ENCODE data around the gene TRIP10.
A peak's percentile ranks its signal among the peaks of the same experiment; 100 is the strongest.
"Not testable (repeated sequence)": the region's sequence is repeated elsewhere in the genome, so short reads cannot be mapped to it uniquely, and the experiment has no call there.

Gene TRIP10

DNA sequence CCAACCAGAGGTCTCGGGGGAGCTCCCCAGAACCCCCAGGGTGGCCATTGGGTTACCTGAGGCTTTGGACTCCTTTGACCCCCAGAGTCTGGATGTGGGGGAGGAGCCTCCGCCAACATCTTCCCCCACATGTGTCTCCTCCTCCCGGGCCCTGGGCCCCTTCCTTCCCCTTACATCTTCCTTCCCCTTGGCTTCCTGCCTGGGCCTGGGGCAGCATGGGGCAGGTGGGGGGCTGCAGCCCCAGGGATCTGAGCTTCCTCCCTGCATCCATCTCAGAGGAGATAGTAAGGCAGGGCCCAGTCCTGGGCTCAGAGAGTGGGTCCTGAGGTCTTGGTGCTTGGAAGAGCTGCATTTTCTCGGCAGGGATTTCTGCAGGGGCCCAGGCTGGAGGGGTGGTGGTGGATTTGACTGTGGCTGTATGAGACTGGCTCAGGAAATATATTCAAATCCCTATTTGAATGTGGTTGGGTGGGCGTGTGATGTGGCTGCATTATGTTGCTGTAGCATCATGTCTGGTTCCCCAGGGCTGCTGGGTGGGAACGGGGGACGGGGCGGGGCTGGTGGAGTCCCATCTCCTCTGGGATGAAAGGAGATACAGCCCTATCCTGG lies 33.9 kb downstream of the TRIP10 start:
- peak overlapping the region; percentile 99 for H3K4me3 ChIP-seq
- H3K27ac ChIP-seq, result peak overlapping the region; percentile 99

DNA sequence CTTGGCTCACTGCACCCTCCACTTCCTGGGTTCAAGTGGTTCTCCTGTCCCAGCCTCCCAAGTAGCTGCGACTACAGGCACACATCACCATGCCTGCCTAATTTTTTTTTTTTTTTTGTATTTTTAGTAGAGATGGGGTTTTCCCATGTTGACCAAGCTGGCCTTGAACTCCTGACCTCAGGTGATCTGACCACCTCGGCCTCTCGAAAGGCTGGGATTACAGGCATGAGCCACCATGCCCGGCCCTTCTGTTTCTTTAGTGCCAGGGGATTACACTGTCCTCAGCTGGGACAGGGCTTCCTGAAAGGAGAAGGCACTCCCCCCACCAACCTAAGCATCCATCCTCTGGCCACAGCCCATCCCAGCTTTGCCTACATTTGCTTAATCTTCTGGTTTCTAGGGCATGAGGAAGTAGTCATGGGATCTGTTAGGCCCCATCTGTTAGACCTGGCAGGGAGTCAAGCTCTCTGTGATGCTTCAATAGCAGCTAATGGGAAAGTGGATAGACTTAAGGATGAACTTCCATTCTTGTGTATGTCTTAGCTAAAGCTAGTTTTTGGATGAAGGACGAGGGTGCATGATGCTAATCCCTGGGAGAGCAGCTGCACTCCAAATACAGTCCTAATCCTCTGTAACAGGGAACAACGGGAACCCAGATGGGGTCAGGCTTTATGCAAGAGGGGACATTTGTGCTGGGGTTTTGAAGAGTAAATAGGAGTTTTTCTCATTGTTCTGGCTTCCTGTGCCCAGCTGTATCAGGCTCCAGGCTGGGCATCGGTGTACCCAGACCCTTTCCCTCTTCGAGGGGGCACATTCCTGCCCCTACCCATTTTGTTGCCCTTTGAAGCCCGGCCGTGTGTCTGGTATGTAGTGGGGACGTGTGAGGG lies 35.6 kb downstream of the TRIP10 start:
- H4K20me1 ChIP-seq, result peaks cover 69% of the 10 kb centered on the region
- peaks cover 49% of the 10 kb centered on the region for H3K36me3 ChIP-seq
- H3K4me3 ChIP-seq, result peak overlapping the region; percentile 99; the same call in 1 of the 2 replicates
- no peaks in the 10 kb centered on the region for H3K9me3 ChIP-seq
- H3K27ac ChIP-seq, result peak overlapping the region; percentile 28
- H3K4me1 ChIP-seq, result peaks cover 53% of the 10 kb centered on the region
- H3K4me2 ChIP-seq, result peak overlapping the region; percentile 89
- no peak overlapping the region for H3K9ac ChIP-seq
- no peaks in the 10 kb centered on the region for H3K27me3 ChIP-seq
- TF ChIP-seq Cebpa-rat (IDR thresholded peaks at IDR 0.05), result no peak

More for the DNA sequence above, 33.9 kb downstream of the TRIP10 start:
- Histone ChIP-seq H3K4me2 (peak overlapping the region; percentile 89), H3K36me3 (peaks cover 35% of the 10 kb centered on the region), H3K4me1 (peaks cover 44% of the 10 kb centered on the region), H3K9me3 (no peaks in the 10 kb centered on the region), H3K9ac (peak overlapping the region; percentile 93), H4K20me1 (peaks cover 52% of the 10 kb centered on the region), H3K27me3 (no peaks in the 10 kb centered on the region)
- TF ChIP-seq Cebpa-rat (IDR thresholded peaks at IDR 0.05), result no peak

DNA sequence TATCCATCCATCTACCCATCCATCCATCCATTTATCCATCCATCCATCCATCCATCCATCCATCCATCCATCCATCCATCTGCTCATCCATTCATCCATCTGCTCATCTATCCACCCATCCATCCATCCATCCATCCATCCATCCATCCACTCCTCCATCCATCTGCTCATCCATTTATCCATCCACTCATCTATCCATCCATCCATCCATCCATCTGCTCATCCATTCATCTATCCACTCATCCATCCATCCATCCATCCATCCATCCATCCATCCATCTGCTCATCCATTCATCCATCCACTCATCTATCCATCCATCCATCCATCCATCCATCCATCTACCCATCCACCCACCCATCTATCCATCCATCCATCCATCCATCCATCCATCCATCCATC lies 36.6 kb downstream of the TRIP10 start:
- not testable (repeated sequence) for H3K9ac ChIP-seq, H3K9me3 ChIP-seq, H3K27ac ChIP-seq, H3K27me3 ChIP-seq, H3K4me3 ChIP-seq, H3K4me2 ChIP-seq
- Histone ChIP-seq H3K4me1 (peaks cover 53% of the 10 kb centered on the region), H4K20me1 (peaks cover 79% of the 10 kb centered on the region), H3K36me3 (peaks cover 58% of the 10 kb centered on the region)

DNA sequence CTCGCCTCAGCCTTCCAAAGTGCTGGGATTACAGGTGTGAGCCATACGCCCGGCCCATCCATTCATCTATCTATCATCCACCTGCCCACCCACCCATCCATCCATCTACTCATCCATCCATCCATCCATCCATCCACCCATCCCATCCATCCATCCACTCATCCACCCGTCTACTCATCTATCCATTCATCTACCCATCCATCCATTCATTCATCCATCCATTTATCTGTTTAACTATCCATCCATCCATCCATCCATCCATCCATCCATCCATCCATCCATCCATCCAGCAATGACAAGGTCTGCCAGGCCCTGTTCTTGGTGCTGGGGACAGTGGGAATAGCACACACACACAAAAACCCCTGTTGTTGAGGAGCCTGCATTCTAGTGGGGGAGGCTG lies 37.5 kb downstream of the TRIP10 start:
- no peak for TF ChIP-seq Cebpa-rat (IDR thresholded peaks at IDR 0.05)
- Histone ChIP-seq H3K9ac (no peak overlapping the region), H3K27ac (no peak overlapping the region), H3K27me3 (no peaks in the 10 kb centered on the region), H3K36me3 (peaks cover 68% of the 10 kb centered on the region), H4K20me1 (peaks cover 88% of the 10 kb centered on the region), H3K4me1 (peaks cover 49% of the 10 kb centered on the region), H3K9me3 (no peaks in the 10 kb centered on the region), H3K4me3 (no peak overlapping the region), H3K4me2 (peak overlapping the region; percentile 54)

DNA sequence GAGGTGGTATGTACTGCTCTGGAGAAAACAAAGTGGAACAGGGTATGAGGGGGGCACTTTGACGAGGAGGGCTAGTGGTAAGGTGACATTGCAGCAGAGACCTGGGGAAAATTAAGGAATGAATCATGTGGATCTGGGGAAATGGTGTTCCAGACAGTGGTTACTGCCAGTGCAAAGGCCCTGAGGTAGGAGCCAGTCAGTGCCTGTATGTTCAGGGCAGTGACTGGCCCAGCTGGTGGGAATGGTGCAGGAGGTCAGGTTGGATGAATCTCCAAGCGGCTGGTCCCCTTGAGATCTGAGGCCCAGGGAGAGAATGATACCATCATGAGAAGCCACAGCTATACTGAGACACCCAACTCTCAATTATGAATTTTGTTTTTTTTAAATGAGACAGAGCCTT lies 38.0 kb downstream of the TRIP10 start:
- Histone ChIP-seq H3K4me3 (no peak overlapping the region), H3K9ac (no peak overlapping the region), H3K4me1 (peaks cover 47% of the 10 kb centered on the region), H3K27ac (no peak overlapping the region; the same call in 1 of the 2 replicates), H3K27me3 (no peaks in the 10 kb centered on the region), H3K36me3 (peaks cover 72% of the 10 kb centered on the region), H3K9me3 (no peaks in the 10 kb centered on the region), H4K20me1 (peaks cover 92% of the 10 kb centered on the region), H3K4me2 (peak overlapping the region; percentile 54)
- no peak for TF ChIP-seq Cebpa-rat (IDR thresholded peaks at IDR 0.05)

DNA sequence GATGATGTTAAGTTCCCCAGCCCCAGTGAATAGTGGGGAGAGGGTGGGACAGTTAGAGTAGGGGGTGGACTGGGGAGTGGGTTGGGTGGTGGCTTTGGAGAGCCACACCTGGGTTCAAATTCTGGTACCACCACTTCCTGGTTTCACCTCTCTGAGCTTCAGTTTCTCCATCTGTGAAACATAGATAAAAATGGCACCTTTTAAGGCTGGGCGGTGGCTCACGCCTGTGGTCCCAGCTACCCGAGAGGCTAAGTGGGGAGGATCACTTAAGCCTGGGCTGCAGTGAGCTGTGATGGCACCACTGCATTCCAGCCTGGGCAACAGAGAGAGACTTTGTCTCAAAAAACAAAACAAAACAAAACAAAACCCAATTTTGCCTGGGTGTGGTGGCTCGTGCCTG lies 38.9 kb downstream of the TRIP10 start:
- Histone ChIP-seq H3K4me2 (peak overlapping the region; percentile 54), H3K9ac (no peak overlapping the region), H3K36me3 (peaks cover 82% of the 10 kb centered on the region), H3K4me3 (no peak overlapping the region), H3K27me3 (no peaks in the 10 kb centered on the region), H4K20me1 (peaks cover 100% of the 10 kb centered on the region), H3K9me3 (no peaks in the 10 kb centered on the region), H3K4me1 (peaks cover 47% of the 10 kb centered on the region), H3K27ac (peak overlapping the region; percentile 28; the same call in 1 of the 2 replicates)
- no peak for TF ChIP-seq Cebpa-rat (IDR thresholded peaks at IDR 0.05)

DNA sequence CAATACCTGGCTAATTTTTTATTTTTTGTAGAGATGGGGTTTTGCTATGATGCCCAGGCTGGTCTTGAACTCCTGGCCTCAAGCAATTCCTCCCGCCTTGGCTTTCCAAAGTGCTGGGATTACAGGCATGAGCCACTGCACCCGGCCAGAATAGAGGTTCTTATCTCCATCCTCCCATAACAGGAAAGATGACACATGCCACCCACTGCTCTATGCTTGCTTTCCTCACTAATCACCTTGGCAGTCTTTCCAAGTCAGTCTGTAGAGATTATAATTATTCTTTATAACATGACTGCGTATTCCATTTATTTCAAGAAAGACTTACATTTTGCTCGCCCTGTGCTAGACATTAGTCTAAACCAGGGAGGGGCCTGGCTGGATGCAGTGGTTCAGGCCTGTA lies 39.7 kb downstream of the TRIP10 start:
- H3K4me1 ChIP-seq, result peaks cover 47% of the 10 kb centered on the region
- H4K20me1 ChIP-seq, result peaks cover 100% of the 10 kb centered on the region
- no peak overlapping the region for H3K27ac ChIP-seq
- H3K9me3 ChIP-seq, result no peaks in the 10 kb centered on the region
- peaks cover 90% of the 10 kb centered on the region for H3K36me3 ChIP-seq
- no peak overlapping the region for H3K4me3 ChIP-seq
- H3K9ac ChIP-seq, result no peak overlapping the region
- H3K4me2 ChIP-seq, result 0 out of 2 replicates have a peak overlapping the region, but pooled peaks have one; percentile 17
- no peaks in the 10 kb centered on the region for H3K27me3 ChIP-seq
- no peak for TF ChIP-seq Cebpa-rat (IDR thresholded peaks at IDR 0.05)

DNA sequence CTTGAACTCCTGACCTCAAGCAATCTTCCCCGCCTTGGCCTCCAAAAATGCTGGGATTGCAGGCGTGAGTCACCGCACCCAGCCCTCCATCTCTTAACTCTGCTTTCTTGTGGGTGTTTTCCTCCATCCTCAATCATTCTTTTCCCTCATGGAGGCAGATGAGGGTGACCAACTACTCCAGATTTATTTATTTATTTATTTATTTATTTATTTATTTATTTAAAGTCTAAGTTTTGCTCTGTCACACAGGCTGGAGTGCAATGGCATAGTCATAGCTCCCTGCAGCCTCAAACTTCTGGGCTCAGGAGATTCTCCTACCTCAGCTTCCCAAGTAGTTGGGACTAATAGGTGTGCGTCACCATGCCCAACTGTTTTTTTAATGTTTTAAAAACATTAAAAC lies 47.9 kb downstream of the TRIP10 start:
- H3K36me3 ChIP-seq, result peaks cover 99% of the 10 kb centered on the region
- H3K27ac ChIP-seq, result no peak overlapping the region
- no peak overlapping the region for H3K4me3 ChIP-seq
- peaks cover 15% of the 10 kb centered on the region for H3K4me1 ChIP-seq
- no peaks in the 10 kb centered on the region for H3K27me3 ChIP-seq
- peaks cover 100% of the 10 kb centered on the region for H4K20me1 ChIP-seq
- H3K9me3 ChIP-seq, result peaks cover 32% of the 10 kb centered on the region
- no peak overlapping the region for H3K4me2 ChIP-seq
- no peak overlapping the region for H3K9ac ChIP-seq
- TF ChIP-seq Cebpa-rat (IDR thresholded peaks at IDR 0.05), result no peak

DNA sequence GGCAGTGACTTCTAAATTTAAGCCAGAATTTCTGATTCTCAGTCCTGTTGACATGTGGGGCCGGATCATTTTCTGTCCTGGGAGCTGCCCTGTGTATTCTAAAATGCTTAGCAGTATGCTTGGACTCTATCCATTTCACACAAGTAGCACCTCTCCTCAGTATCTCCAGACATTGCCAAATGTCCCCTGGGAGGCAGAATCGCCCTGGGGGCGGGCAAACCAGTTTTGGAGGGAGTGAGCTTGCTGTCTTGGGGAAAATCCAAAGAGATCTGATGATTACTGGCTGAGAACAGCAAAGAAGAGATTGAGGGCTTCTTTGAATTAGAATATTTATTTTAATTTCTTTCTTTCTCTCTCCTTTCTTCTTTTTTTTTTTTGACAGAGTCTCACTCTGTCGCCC lies 49.4 kb downstream of the TRIP10 start:
- Histone ChIP-seq H3K4me3 (no peak overlapping the region), H3K36me3 (peaks cover 96% of the 10 kb centered on the region), H4K20me1 (peaks cover 99% of the 10 kb centered on the region), H3K27me3 (no peaks in the 10 kb centered on the region), H3K9me3 (peaks cover 40% of the 10 kb centered on the region), H3K4me1 (peaks cover 20% of the 10 kb centered on the region), H3K4me2 (no peak overlapping the region), H3K27ac (no peak overlapping the region), H3K9ac (no peak overlapping the region)
- TF ChIP-seq Cebpa-rat (IDR thresholded peaks at IDR 0.05), result no peak
